Epithelial cell of proximal tubule (primary cell): ENCODE data around the gene CLEC3B. TPM values are rescaled to one million over a fixed set of nuclear protein-coding genes. Genes with fewer than 3 reads are reported as not detected.
A peak's percentile ranks its signal among the peaks of the same experiment; 100 is the strongest.
"Not testable (repeated sequence)": the region's sequence is repeated elsewhere in the genome, so short reads cannot be mapped to it uniquely, and the experiment has no call there.

Experiments used
- DNase-seq: peaks from one replicate; pipeline ENCODE4 v3.0.0-alpha.2; 2011; ENCODE audit warnings: low read depth
- H3K4me3 ChIP-seq: 2 replicates; pipeline ENCODE4 v1.5.1; 2011; ENCODE audit warnings: low read depth, mild to moderate bottlenecking, low read length
- CTCF ChIP-seq: conservative IDR thresholded peaks from 2 replicates; pipeline ENCODE4 v1.5.1; 2012; ENCODE audit warnings: low read depth, mild to moderate bottlenecking, low read length
- total RNA-seq: library from RNA; depleted of rRNA; stranded (reverse); fragments of >200 nt; gene quantifications from 2 replicates; pipeline ENCODE4 v1.2.3, GENCODE V29; 2015

The CLEC3B gene
- total RNA-seq, 1 donor from 2014 or later = not detected

DNA sequence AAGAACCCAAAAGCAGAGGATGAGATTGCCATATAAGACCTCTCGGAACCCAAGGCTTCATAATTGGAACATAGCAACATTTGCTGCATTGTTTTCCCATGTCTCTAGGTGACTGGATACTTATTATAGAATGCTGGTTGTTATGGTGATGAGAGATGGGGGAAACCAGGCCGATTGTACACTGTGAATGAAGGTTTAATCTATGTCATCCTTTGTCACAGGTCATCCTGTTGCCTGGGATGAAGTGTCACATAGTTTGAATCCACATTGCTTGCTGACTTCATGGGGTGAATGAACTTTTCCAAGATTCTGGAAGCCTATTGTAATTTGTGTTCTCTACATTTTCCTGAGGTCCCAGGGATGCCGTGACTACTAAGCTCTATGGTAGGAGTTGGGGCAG is 41.8 kb downstream of the CLEC3B start:
- H3K4me3 ChIP-seq = no peak overlapping the region
- no peak for TF ChIP-seq CTCF
- DNase-seq = no peak

- no peak overlapping the region for H3K4me3 ChIP-seq
- TF ChIP-seq CTCF = no peak
- DNase-seq = no peak
These were observed 45.0 kb downstream of the CLEC3B start for GRCh38 chr3:45071075-45071474.

DNA sequence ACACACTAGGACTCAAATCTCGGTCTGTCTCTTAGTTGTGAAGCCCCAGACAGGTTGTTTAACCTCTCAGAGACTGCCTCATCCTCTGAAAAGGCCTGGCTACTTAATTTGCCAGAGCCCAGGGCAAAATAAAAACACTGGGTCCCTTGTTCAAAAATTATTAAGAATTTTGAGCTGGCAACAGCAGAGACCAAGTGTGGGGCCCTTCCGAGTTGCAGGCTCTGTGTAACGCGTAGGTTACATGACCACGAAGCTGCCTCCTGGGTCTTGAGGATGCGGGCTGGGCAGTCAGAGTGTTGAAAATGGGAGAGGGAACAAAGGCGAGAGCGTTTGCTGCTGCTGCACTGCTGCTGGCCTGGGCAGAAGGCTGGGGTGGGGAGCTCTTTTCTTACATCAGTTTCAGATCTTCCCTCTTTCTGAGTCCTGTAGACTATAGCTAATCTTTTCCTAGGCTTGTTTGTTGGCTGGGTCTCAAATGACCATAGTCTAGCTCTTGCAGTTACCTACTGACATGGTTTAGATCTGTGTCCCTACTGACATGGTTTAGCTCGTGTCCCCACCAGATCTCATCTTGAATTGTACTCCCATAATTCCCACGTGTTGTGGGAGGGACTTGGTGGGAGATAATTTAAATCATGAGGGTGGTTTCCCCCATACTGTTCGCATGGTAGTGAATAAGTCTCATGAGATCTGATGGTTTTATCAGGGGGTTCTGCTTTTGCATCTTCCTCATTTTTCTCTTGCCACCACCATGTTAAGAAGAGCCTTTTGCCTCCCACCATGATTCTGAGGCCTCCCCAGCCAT is 49.9 kb downstream of the CLEC3B start:
- DNase-seq = no peak
- no peak overlapping the region for H3K4me3 ChIP-seq
- no peak for TF ChIP-seq CTCF

- H3K4me3 ChIP-seq, DNase-seq: not testable (repeated sequence)
These were observed 52.2 kb downstream of the CLEC3B start for GRCh38 chr3:45078256-45078655.

- H3K4me3 ChIP-seq = no peak overlapping the region
- no peak for DNase-seq
- TF ChIP-seq CTCF = peak; percentile 43
These were observed 52.9 kb downstream of the CLEC3B start for GRCh38 chr3:45078910-45079522.

- H3K4me3 ChIP-seq = no peak overlapping the region
- DNase-seq = no peak
- no peak for TF ChIP-seq CTCF
These were observed 53.6 kb downstream of the CLEC3B start for GRCh38 chr3:45079715-45080114.

GRCh38 chr3:45080824-45081223 is 54.7 kb downstream of the CLEC3B start:
- no peak for DNase-seq
- no peak overlapping the region for H3K4me3 ChIP-seq
- no peak for TF ChIP-seq CTCF
